Pancreas (tissue), 10 donors: ENCODE data around the gene BCL3. TPM values are rescaled to one million over a fixed set of nuclear protein-coding genes. Genes with fewer than 3 reads are reported as not detected.
A peak's percentile ranks its signal among the peaks of the same experiment; 100 is the strongest.

Experiments used
- ATAC-seq, 4 donors: fragments of 200-7000 bp; cut with Tn5 transposase; one replicate each; pipeline versions ENCODE4 v1.8.0 to v1.9.1; 2020; ENCODE audit warnings: mild to moderate bottlenecking in 4 of 4, moderate library complexity in 4 of 4
- DNase-seq, 6 donors: peaks; one replicate each; pipeline ENCODE4 v3.0.0-alpha.2; 2020
- FAIRE-seq: peaks from 2 replicates; lab custom pipeline; 2012; peaks lifted over from hg19 to GRCh38; lab: Jason Lieb, UNC
- H3K27ac ChIP-seq, 4 donors: fragments of 200-600 bp; sonication (generic); 1 replicate in 3 of 4; 2 replicates in 1 of 4; pipeline versions ENCODE4 v1.5.0 to v1.8.0; 2020
- H3K27me3 ChIP-seq, 4 donors: fragments of 200-600 bp; one replicate each; pipeline ENCODE4 v1.8.0; 2021
- H3K36me3 ChIP-seq, 3 donors: fragments of 200-600 bp; sonication (generic) in 1 of 3; one replicate each; pipeline versions ENCODE4 v1.5.0 to v1.8.0; 2020 to 2021
- H3K4me1 ChIP-seq, 3 donors: fragments of 200-600 bp; one replicate each; pipeline ENCODE4 v1.8.0; 2021
- H3K4me3 ChIP-seq, 4 donors: fragments of 200-600 bp; sonication (generic) in 2 of 4; one replicate each; pipeline versions ENCODE4 v1.5.0 to v1.8.0; 2020 to 2021
- H3K9me3 ChIP-seq, 4 donors: fragments of 200-600 bp; one replicate each; pipeline ENCODE4 v1.8.0; 2021
- WGBS, 2 donors: extraction: QIAGEN DNeasy Blood & Tissue Kit; methylation state at CpG; one replicate each; pipeline ENCODE4 v1.1.7; 2013; 5-methylcytosine and 5-hydroxymethylcytosine counted together
- intact Hi-C, 3 donors: fragments of 100-400 bp; cut with DNase I; formaldehyde crosslinking; loops; one replicate each; pipeline versions ENCODE4 v1.11.1 to v1.14.2; 2022
- polyA plus RNA-seq, 2 donors: library from polyadenylated mRNA; stranded (reverse); fragments of 200-250 nt; gene quantifications; one replicate each; pipeline ENCODE4 v1.2.3, GENCODE V29; 2013
- total RNA-seq, 6 donors: library from RNA; stranded (reverse); fragmentation: NEBNext Ultra II Directional in 4 of 6; extraction: Animal tissue kit (Norgen Biotek cat#: 25700) in 4 of 6; gene quantifications; one replicate each; pipeline versions ENCODE4 v1.2.1 to v1.2.4, GENCODE V29; 2021 to 2023
- TF ChIP-seq, protein P1 (sequence below), 4 donors: fragments of 200-600 bp; sonication (generic) in 3 of 4; IDR thresholded peaks; one replicate each; pipeline versions ENCODE4 v1.5.0 to v1.8.0; 2021; ENCODE audit warnings: antibody characterized with exemption in 4 of 4
- donor health status: healthy with polysubstance abuse.
- donor health status: DM: no; HTN: no; CAD: no; lungs with moderate emphysema.
- donor health status: DM: no; HTN: no; CAD: no.
- donor health status: control.
- donor health status: control.
- donor health status: Bipolar disorder and iron deficiency.
- donor health status: DM: yes; HTN: yes; CAD: no.
- donor health status: DM: no; HTN: no; CAD: no.
- donor health status: DM: no; HTN: no; CAD: no.
- donor health status: DM: yes; HTN: yes; CAD: no.

The BCL3 gene
- total and polyA plus RNA-seq, 8 donors: 13.9 to 113 (median 36.5) TPM

DNA sequence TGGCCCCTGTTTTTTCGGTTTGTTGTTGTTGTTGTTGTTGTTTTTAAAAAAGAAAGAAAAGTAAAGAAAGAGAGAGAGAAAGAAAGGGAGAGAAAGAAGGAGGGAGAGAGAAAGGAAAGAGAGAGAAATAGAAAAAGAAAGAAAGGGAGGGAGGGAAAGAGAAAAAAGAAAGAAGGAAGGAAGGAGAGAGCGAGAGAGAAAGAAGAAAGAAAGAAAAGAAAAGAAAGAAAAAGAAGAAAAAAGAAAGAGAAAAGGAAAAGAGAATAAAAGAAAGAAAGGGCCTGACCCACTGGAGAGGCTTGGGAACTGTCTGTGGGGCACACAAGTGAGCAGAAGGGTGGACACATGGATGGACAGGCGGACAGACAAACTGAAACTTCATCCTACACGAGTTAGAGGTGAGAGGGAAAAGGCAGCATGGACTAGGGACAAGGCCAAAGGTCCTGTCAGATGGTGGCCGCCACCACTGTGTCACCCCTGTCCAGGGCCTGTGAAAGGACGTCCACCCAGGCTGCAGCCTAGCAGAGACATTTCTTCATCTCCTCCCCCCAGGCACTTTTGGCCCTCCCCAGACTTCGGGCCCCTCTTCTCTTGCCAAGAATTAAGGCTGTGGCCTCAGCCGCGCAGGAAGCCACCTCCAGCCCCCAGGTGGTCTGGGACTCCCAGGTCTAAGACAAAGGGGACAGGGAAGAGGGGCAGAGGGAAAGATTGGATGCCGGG is 51.3 kb downstream of the BCL3 start:
- H3K27me3 ChIP-seq: no peaks in the 10 kb centered on the region
- 63 to 68% methylated on average over 10 of the region's 10 CpGs for WGBS, 2 donors
- FAIRE-seq (no peak), DNase-seq (no peak), ATAC-seq (peak in 3 of 4 donors; percentile 3 to 5 (median 4))
- TF ChIP-seq, protein P1, sequence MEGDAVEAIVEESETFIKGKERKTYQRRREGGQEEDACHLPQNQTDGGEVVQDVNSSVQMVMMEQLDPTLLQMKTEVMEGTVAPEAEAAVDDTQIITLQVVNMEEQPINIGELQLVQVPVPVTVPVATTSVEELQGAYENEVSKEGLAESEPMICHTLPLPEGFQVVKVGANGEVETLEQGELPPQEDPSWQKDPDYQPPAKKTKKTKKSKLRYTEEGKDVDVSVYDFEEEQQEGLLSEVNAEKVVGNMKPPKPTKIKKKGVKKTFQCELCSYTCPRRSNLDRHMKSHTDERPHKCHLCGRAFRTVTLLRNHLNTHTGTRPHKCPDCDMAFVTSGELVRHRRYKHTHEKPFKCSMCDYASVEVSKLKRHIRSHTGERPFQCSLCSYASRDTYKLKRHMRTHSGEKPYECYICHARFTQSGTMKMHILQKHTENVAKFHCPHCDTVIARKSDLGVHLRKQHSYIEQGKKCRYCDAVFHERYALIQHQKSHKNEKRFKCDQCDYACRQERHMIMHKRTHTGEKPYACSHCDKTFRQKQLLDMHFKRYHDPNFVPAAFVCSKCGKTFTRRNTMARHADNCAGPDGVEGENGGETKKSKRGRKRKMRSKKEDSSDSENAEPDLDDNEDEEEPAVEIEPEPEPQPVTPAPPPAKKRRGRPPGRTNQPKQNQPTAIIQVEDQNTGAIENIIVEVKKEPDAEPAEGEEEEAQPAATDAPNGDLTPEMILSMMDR (IDR thresholded peaks at IDR 0.05): no peak
- intact Hi-C loops: loop anchor here in 2 of 3 donors (5.0 kb wide), 1 partner anchor 43 kb away; no protein-coding TSS in a partner anchor
- H3K27ac ChIP-seq: no peak overlapping the region
- peaks cover 0 to 12% (median 0%) of the 10 kb centered on the region in 3 donors for H3K4me1 ChIP-seq
- no peaks in the 10 kb centered on the region for H3K9me3 ChIP-seq
- no peaks in the 10 kb centered on the region for H3K36me3 ChIP-seq
- no peak overlapping the region for H3K4me3 ChIP-seq

DNA sequence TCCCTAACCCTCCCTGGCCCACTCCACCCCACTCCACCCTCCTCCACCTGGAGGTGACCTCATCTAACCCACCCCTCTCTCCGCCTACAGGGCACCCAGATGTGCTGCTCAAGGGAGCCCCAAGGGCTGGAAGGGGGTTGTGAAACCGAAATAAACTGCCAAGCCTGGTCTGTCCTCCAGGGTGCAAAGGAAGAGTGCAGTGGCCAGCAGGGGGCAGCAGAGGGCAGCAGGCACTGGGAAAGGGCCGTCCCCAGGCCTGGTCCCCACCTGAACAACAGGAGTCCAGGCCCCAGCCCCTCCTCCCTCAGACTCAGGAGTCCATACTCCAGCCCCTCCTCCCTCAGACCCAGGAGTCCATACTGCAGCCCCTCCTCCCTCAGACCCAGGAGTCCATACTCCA is 52.0 kb downstream of the BCL3 start:
- Histone ChIP-seq H3K27ac (no peak overlapping the region), H3K36me3 (no peaks in the 10 kb centered on the region), H3K27me3 (no peaks in the 10 kb centered on the region), H3K9me3 (no peaks in the 10 kb centered on the region), H3K4me1 (peaks cover 0 to 12% (median 0%) of the 10 kb centered on the region in 3 donors), H3K4me3 (no peak overlapping the region)
- peak; percentile 86 to 93 (median 88) for ATAC-seq
- peak; percentile 75 to 98 (median 88) for DNase-seq
- WGBS, 2 donors: 0 to 8% methylated on average over 3 of the region's 3 CpGs
- FAIRE-seq: no peak
- intact Hi-C loops: loop anchor here in 1 of 3 donors (5.0 kb wide), 1 partner anchor 42 kb away; no protein-coding TSS in a partner anchor
- TF ChIP-seq, protein P1 (IDR thresholded peaks at IDR 0.05): peak; percentile 91 to 96 (median 92)

DNA sequence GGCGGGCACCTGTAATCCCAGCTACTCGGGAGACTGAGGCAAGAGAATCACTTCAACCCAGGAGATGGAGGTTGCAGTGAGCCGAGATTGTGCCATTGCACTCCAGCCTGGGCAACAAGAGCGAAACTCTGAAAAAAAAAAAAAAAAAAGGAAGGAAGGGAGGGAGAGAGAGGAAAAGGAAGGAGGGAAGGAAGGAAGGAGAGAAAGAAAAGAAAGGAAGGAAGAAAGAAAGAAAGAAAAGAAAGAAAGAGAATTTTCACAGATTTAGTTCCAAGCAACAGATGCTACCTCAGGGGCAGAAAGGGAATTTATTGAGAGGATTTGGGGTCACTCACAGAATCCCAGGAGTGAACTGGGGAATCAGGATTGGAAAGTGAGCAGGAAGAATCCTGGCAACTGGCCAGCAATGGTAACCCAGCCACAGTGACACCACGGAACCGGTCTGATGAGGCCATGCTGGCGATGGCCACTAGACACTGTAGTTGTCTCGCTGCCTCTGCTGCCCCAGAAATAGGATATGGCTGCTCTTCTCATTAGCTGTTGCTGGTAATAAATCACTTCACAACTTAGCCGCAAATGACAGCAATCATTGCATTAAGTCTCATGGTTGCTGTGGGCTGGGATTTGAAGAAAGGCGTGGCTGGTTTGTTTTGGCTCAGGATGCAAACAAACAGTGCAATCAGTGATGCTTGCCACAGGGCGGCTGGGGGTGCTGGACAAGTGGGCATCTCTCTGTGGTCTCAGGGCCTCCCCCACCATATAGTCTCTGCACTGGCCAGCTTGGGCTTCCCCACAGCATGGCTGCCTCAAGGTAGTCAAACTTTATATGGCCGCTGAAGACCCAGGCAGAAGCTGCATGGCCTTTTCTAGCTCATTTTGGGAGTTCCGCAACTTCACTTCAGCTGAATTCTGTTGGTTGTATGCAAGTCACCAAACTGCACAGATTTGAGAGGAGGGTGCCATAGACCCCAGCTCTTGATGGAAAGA is 55.2 kb downstream of the BCL3 start:
- no peak for ATAC-seq
- intact Hi-C loops: loop anchor here in 1 of 3 donors (5.0 kb wide), 1 partner anchor 39 kb away; no protein-coding TSS in a partner anchor
- H3K9me3 ChIP-seq: no peaks in the 10 kb centered on the region
- H3K27me3 ChIP-seq: no peaks in the 10 kb centered on the region
- WGBS, 2 donors: 89 to 91% methylated on average over 13 of the region's 13 CpGs
- TF ChIP-seq, protein P1 (IDR thresholded peaks at IDR 0.05): no peak
- no peak overlapping the region for H3K27ac ChIP-seq
- H3K4me3 ChIP-seq: no peak overlapping the region
- no peak for DNase-seq
- peaks cover 0 to 9% (median 7%) of the 10 kb centered on the region in 3 donors for H3K4me1 ChIP-seq
- FAIRE-seq: no peak
- H3K36me3 ChIP-seq: no peaks in the 10 kb centered on the region

DNA sequence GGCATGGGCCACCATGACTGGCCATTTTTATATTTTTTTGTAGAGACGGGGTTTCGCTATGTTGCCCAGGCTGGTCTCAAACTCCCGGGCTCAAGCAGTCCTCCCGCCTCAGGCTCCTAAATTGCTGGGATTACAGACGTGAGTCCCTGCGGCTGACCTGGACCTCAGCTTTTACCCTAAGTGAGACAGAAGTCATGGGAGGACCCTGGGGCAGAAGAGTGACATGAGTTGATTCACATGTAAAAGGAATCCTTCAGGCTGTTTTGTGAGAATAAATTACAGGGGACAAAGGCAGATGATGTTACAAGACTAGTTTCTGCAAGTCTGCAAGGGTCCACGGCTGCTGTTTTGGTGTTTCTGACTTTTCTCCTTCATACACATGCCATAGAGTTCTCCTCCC is 57.8 kb downstream of the BCL3 start:
- Histone ChIP-seq H3K4me1 (peaks cover 7 to 18% (median 14%) of the 10 kb centered on the region in 3 donors), H3K36me3 (no peaks in the 10 kb centered on the region), H3K9me3 (no peaks in the 10 kb centered on the region), H3K4me3 (no peak overlapping the region), H3K27ac (no peak overlapping the region), H3K27me3 (no peaks in the 10 kb centered on the region)
- DNase-seq: no peak
- no peak for ATAC-seq
- 90 to 95% methylated on average over 7 of the region's 7 CpGs for WGBS, 2 donors
- no peak for FAIRE-seq
- TF ChIP-seq, protein P1 (IDR thresholded peaks at IDR 0.05): no peak
- intact Hi-C loops: no loop called here
